ENCODE data around the gene ANKS1B.
"Not testable (repeated sequence)": the region's sequence is repeated elsewhere in the genome, so short reads cannot be mapped to it uniquely, and the experiment has no call there.

The ANKS1B gene

GRCh38 chr12:98755855-98756254 lies 1228.9 kb downstream of the ANKS1B start:
- not testable (repeated sequence) for H3K4me1 ChIP-seq (ENCODE audit: insufficient read depth, low read length); H3K9ac ChIP-seq (ENCODE audit: low read depth, low read length); H3K9me3 ChIP-seq (ENCODE audit: insufficient read depth, low read depth, low read length); H3K27ac ChIP-seq (ENCODE audit: low read depth, low read length); H3K4me3 ChIP-seq (ENCODE audit: low read length); H3K27me3 ChIP-seq (ENCODE audit: insufficient read depth, low read length); H3K36me3 ChIP-seq (ENCODE audit: insufficient read depth, low read length)
- 83% methylated on average over 5 of the region's 5 CpGs for WGBS

GRCh38 chr12:98754095-98754494 lies 1230.6 kb downstream of the ANKS1B start:
- Histone ChIP-seq H3K27ac (ENCODE audit: low read depth, low read length) (no peak overlapping the region), H3K4me3 (ENCODE audit: low read length) (no peak overlapping the region), H3K36me3 (ENCODE audit: insufficient read depth, low read length) (no peaks in the 10 kb centered on the region), H3K27me3 (ENCODE audit: insufficient read depth, low read length) (no peaks in the 10 kb centered on the region), H3K9ac (ENCODE audit: low read depth, low read length) (no peak overlapping the region), H3K4me1 (ENCODE audit: insufficient read depth, low read length) (peaks cover 9% of the 10 kb centered on the region; the same call in 1 of the 2 replicates), H3K9me3 (ENCODE audit: insufficient read depth, low read depth, low read length) (no peaks in the 10 kb centered on the region)
- 89% methylated on average over 5 of the region's 5 CpGs for WGBS

GRCh38 chr12:98752726-98753125 lies 1232.0 kb downstream of the ANKS1B start:
- 77% methylated on average over 5 of the region's 5 CpGs for WGBS
- Histone ChIP-seq H3K27ac (ENCODE audit: low read depth, low read length) (no peak overlapping the region), H3K9ac (ENCODE audit: low read depth, low read length) (no peak overlapping the region), H3K27me3 (ENCODE audit: insufficient read depth, low read length) (no peaks in the 10 kb centered on the region), H3K36me3 (ENCODE audit: insufficient read depth, low read length) (no peaks in the 10 kb centered on the region), H3K9me3 (ENCODE audit: insufficient read depth, low read depth, low read length) (no peaks in the 10 kb centered on the region), H3K4me3 (ENCODE audit: low read length) (no peak overlapping the region), H3K4me1 (ENCODE audit: insufficient read depth, low read length) (peaks cover 9% of the 10 kb centered on the region; the same call in 1 of the 2 replicates)

- H3K4me3 ChIP-seq (ENCODE audit: low read length), result no peak overlapping the region
- H3K36me3 ChIP-seq (ENCODE audit: insufficient read depth, low read length), result no peaks in the 10 kb centered on the region
- no peaks in the 10 kb centered on the region for H3K9me3 ChIP-seq (ENCODE audit: insufficient read depth, low read depth, low read length)
- H3K27ac ChIP-seq (ENCODE audit: low read depth, low read length), result no peak overlapping the region
- no peak overlapping the region for H3K9ac ChIP-seq (ENCODE audit: low read depth, low read length)
- 84% methylated on average over 4 of the region's 4 CpGs for WGBS
- peaks cover 9% of the 10 kb centered on the region; the same call in 1 of the 2 replicates for H3K4me1 ChIP-seq (ENCODE audit: insufficient read depth, low read length)
- peaks cover 6% of the 10 kb centered on the region for H3K27me3 ChIP-seq (ENCODE audit: insufficient read depth, low read length)
Observed at GRCh38 chr12:98751580-98752115, 1233.1 kb downstream of the ANKS1B start.

- Histone ChIP-seq H3K27me3 (ENCODE audit: insufficient read depth, low read length) (peaks cover 17% of the 10 kb centered on the region), H3K9me3 (ENCODE audit: insufficient read depth, low read depth, low read length) (no peaks in the 10 kb centered on the region), H3K36me3 (ENCODE audit: insufficient read depth, low read length) (no peaks in the 10 kb centered on the region), H3K4me3 (ENCODE audit: low read length) (no peak overlapping the region), H3K27ac (ENCODE audit: low read depth, low read length) (no peak overlapping the region), H3K9ac (ENCODE audit: low read depth, low read length) (no peak overlapping the region), H3K4me1 (ENCODE audit: insufficient read depth, low read length) (peaks cover 9% of the 10 kb centered on the region; the same call in 1 of the 2 replicates)
- WGBS, result 80% methylated on average over 9 of the region's 9 CpGs
Observed at GRCh38 chr12:98750511-98750910, 1234.2 kb downstream of the ANKS1B start.

GRCh38 chr12:98748463-98748862 lies 1236.3 kb downstream of the ANKS1B start:
- Histone ChIP-seq H3K9me3 (ENCODE audit: insufficient read depth, low read depth, low read length) (no peaks in the 10 kb centered on the region), H3K27me3 (ENCODE audit: insufficient read depth, low read length) (peaks cover 27% of the 10 kb centered on the region), H3K9ac (ENCODE audit: low read depth, low read length) (no peak overlapping the region), H3K4me3 (ENCODE audit: low read length) (no peak overlapping the region), H3K36me3 (ENCODE audit: insufficient read depth, low read length) (no peaks in the 10 kb centered on the region), H3K4me1 (ENCODE audit: insufficient read depth, low read length) (peaks cover 9% of the 10 kb centered on the region; the same call in 1 of the 2 replicates), H3K27ac (ENCODE audit: low read depth, low read length) (no peak overlapping the region)
- WGBS, result 97% methylated on average over 3 of the region's 3 CpGs

GRCh38 chr12:98745578-98746391 lies 1239.0 kb downstream of the ANKS1B start:
- Histone ChIP-seq H3K9me3 (ENCODE audit: insufficient read depth, low read depth, low read length) (no peaks in the 10 kb centered on the region), H3K27me3 (ENCODE audit: insufficient read depth, low read length) (peaks cover 27% of the 10 kb centered on the region), H3K4me1 (ENCODE audit: insufficient read depth, low read length) (peaks cover 14% of the 10 kb centered on the region), H3K27ac (ENCODE audit: low read depth, low read length) (no peak overlapping the region), H3K9ac (ENCODE audit: low read depth, low read length) (peak overlapping the region; percentile 45), H3K4me3 (ENCODE audit: low read length) (peak overlapping the region; percentile 58), H3K36me3 (ENCODE audit: insufficient read depth, low read length) (no peaks in the 10 kb centered on the region)
- WGBS, result 57% methylated on average over 54 of the region's 54 CpGs

- no peaks in the 10 kb centered on the region for H3K9me3 ChIP-seq (ENCODE audit: insufficient read depth, low read depth, low read length)
- no peak overlapping the region for H3K27ac ChIP-seq (ENCODE audit: low read depth, low read length)
- peaks cover 27% of the 10 kb centered on the region for H3K27me3 ChIP-seq (ENCODE audit: insufficient read depth, low read length)
- WGBS, result 93% methylated on average over 2 of the region's 3 CpGs
- H3K36me3 ChIP-seq (ENCODE audit: insufficient read depth, low read length), result no peaks in the 10 kb centered on the region
- H3K4me3 ChIP-seq (ENCODE audit: low read length), result no peak overlapping the region
- no peak overlapping the region for H3K9ac ChIP-seq (ENCODE audit: low read depth, low read length)
- peaks cover 14% of the 10 kb centered on the region for H3K4me1 ChIP-seq (ENCODE audit: insufficient read depth, low read length)
Observed at GRCh38 chr12:98744680-98745079, 1240.1 kb downstream of the ANKS1B start.

GRCh38 chr12:98743362-98743953 lies 1241.3 kb downstream of the ANKS1B start:
- 8% methylated on average over 3 of the region's 4 CpGs for WGBS
- Histone ChIP-seq H3K4me1 (ENCODE audit: insufficient read depth, low read length) (peaks cover 14% of the 10 kb centered on the region), H3K36me3 (ENCODE audit: insufficient read depth, low read length) (no peaks in the 10 kb centered on the region), H3K27me3 (ENCODE audit: insufficient read depth, low read length) (peaks cover 27% of the 10 kb centered on the region), H3K9ac (ENCODE audit: low read depth, low read length) (no peak overlapping the region), H3K4me3 (ENCODE audit: low read length) (no peak overlapping the region), H3K9me3 (ENCODE audit: insufficient read depth, low read depth, low read length) (no peaks in the 10 kb centered on the region), H3K27ac (ENCODE audit: low read depth, low read length) (no peak overlapping the region)

- H3K27ac ChIP-seq (ENCODE audit: low read depth, low read length), result no peak overlapping the region
- no peak overlapping the region for H3K4me3 ChIP-seq (ENCODE audit: low read length)
- H3K27me3 ChIP-seq (ENCODE audit: insufficient read depth, low read length), result peaks cover 22% of the 10 kb centered on the region
- peaks cover 14% of the 10 kb centered on the region for H3K4me1 ChIP-seq (ENCODE audit: insufficient read depth, low read length)
- H3K36me3 ChIP-seq (ENCODE audit: insufficient read depth, low read length), result no peaks in the 10 kb centered on the region
- H3K9me3 ChIP-seq (ENCODE audit: insufficient read depth, low read depth, low read length), result no peaks in the 10 kb centered on the region
- WGBS, result 44% methylated on average over 12 of the region's 12 CpGs
- H3K9ac ChIP-seq (ENCODE audit: low read depth, low read length), result no peak overlapping the region
Observed at GRCh38 chr12:98741556-98742265, 1243.0 kb downstream of the ANKS1B start.

- Histone ChIP-seq H3K36me3 (ENCODE audit: insufficient read depth, low read length) (no peaks in the 10 kb centered on the region), H3K27me3 (ENCODE audit: insufficient read depth, low read length) (peaks cover 16% of the 10 kb centered on the region), H3K9me3 (ENCODE audit: insufficient read depth, low read depth, low read length) (no peaks in the 10 kb centered on the region), H3K9ac (ENCODE audit: low read depth, low read length) (no peak overlapping the region), H3K4me1 (ENCODE audit: insufficient read depth, low read length) (peaks cover 14% of the 10 kb centered on the region), H3K4me3 (ENCODE audit: low read length) (no peak overlapping the region), H3K27ac (ENCODE audit: low read depth, low read length) (no peak overlapping the region)
- 88% methylated on average over 4 of the region's 4 CpGs for WGBS
Observed at GRCh38 chr12:98741196-98741555, 1243.6 kb downstream of the ANKS1B start.
